GM04503 (cell line): ENCODE measurements around the gene LRRIQ1.
"Not testable (repeated sequence)": the region's sequence is repeated elsewhere in the genome, so short reads cannot be mapped to it uniquely, and the experiment has no call there.

Source experiments
- DNase-seq: peaks from one replicate; pipeline ENCODE4 v3.0.0-alpha.2; 2012; ENCODE audit warnings: low read depth

LRRIQ1 gene

DNA sequence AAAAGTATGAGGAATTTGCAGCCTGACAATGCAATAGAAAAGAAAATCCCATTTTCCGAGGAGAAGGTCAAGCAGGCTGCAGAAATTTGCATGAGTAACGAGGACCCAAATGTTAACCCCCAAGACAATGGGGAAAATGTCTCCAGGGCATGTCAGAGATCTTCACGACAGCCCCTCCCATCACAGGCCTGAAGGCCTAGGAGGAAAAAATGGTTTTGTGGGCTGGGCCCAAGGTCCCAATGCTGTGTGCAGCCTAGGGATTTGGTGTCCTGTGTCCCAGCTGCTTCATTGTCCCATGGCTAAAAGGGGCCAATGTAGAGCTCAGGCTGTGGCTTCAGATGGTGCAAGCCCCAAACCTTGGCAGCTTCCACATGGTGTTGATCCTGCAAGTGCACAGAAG lies 167.7 kb downstream of the LRRIQ1 start:
- DNase-seq, result not testable (repeated sequence)

DNA sequence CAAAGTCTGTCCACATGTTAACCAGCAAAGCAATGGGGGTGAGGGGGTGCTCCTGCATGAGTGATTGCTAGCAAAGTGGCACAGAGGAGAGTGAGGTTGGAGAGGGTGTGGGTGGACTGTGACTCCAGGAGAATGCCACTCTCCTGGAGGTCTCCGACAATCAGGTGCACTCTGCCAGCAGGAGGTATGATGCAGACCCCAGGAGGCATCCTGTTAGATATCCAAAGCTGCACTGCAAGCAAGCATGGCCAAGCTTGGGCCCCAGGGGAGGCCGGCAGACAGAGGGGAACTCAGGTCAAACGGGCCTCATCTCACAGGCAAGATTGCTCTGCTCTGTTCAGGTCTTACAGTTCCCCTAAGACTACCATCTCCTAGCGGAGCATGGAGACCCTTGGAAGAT lies 170.4 kb downstream of the LRRIQ1 start:
- no peak for DNase-seq

DNA sequence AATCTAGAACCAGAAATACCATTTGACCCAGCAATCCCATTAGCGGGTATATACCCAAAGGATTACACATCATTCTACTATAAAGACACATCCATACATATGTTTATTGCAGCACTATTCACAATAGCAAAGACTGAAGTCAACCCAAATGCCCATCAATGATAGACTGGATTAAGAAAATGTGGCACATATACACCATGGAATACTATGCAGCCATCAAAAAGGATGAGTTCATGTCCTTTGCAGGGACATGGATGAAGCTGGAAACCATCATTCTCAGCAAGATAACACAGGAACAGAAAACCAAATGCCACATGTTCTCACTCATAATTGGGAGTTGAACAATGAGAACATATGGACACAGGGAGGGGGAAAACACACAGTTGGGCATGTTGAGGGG lies 188.2 kb downstream of the LRRIQ1 start:
- not testable (repeated sequence) for DNase-seq

GRCh38 chr12:85225501-85225900 lies 189.3 kb downstream of the LRRIQ1 start:
- DNase-seq, result no peak

GRCh38 chr12:85237327-85237726 lies 201.2 kb downstream of the LRRIQ1 start:
- DNase-seq, result no peak

- DNase-seq, result no peak
Observed at GRCh38 chr12:85244561-85244960, 208.4 kb downstream of the LRRIQ1 start.

DNA sequence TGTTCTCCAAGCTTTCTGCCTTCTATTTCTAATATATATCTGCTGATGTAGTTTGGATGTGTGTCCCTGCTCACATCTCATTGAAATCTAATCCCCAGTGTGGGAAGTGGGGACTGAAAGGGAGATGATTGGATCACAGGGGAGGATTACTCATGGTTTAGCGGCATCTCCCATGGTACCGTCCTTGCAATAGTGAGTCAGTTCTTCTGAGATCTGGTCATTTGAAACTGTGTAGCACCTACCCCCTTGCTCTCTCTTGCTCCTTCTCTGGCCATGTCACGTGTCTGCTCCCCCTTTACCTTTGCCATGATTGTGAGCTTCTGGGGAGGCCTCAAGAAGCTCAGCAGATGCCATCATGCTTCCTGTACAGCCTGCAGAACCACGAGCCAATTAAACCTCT lies 217.7 kb downstream of the LRRIQ1 start:
- DNase-seq, result no peak

GRCh38 chr12:85257671-85258070 lies 221.5 kb downstream of the LRRIQ1 start:
- DNase-seq, result no peak

- DNase-seq, result no peak
Observed at GRCh38 chr12:85260447-85260846, 224.3 kb downstream of the LRRIQ1 start.

- no peak for DNase-seq
Observed at GRCh38 chr12:85260896-85261295, 224.7 kb downstream of the LRRIQ1 start.

DNA sequence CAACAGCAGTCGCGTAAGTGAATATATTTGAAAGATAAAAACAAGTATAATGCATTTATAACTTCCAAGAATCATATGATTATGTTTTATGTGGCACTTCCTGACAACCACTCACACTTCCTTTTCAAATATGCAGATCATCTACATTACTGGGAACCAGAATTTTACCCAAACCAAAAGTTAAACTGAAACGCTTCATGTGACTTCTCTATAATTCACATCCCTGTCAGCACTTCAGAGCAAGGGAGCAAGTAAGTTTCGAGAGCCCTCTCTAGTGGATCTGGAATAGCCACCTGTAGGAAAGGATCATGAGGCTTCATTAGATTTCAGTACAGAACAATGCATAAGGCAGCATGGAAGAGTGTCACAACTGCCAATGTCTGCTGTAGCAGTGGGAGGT lies 230.2 kb downstream of the LRRIQ1 start:
- no peak for DNase-seq

DNA sequence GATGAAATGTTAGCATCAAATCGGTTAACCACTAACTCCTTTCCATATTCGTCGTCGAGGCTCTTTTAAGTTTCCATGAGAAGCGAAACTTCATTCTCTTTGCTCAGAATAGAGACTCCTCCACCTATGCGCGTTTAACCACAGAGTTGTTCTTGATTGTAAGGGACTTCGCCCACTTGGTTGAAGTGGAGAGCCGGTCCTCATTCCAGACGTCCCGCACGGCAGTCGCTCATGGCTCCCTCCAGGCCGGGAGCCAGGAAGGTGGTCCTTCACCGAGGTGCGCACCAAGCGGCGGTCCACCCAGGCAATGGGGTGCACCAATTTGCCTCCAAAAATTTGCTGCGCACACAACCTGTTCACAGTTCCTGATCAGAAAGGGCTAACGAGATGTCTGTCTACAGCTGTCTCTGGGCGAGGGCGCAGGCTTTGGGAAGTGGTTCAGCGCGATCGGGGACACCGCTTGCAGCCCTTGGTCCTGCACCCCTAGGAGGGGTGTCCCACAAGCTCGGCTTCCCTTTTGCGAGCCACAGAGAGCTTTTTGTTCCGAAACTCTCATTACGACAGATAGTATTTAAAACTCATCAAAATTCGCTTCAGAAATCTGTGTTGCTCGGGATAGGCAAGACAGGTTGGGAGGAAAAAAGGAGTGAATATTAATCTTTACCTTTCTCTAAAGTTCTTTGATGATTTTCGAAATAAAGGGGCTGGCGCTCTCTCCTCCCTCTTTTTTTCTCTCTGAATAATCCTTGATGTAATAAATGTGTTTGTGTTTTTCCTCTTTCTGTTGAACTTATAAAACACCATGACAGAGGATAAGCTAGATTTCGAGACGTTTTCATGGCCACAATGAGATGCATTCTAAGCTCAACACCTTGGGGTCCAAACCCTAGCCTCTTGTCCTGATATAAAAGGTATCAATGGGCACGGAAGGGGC lies 237.5 kb downstream of the LRRIQ1 start:
- no peak for DNase-seq

DNA sequence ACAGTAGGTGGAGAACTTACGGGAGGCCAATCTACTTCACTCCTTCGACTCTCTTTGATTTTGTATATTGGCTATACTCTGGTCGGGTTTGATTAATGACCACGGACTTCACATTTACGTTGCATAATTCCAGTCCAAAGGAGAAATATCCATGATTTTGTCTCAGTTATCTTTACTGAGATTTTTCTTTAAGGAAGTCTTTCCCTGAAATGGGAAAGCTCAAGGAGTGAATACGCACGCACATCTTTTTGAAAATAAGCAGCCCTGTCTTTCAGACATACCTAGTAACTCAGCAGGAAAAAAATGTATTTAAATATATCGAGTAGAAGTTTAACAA lies 238.1 kb downstream of the LRRIQ1 start:
- no peak for DNase-seq

GRCh38 chr12:85275374-85275773 lies 239.2 kb downstream of the LRRIQ1 start:
- no peak for DNase-seq

DNA sequence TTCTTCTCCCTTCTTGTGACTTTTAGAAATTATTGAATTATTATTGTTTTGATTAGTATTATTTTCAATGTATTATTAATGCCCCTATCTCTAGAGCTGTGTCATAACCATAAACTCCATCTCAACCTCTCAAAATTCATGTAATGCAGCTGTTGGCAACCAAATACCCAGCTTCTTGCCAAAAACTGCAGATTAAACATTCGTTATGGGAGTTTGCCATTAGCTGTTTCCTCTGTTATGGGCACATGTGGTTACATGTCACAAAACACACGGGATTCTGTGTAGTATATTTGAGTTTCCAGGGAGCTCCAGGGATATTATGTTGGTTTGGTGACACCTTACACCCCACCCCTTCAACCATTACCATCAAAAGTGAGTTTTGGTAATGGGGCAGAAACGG lies 241.0 kb downstream of the LRRIQ1 start:
- DNase-seq, result no peak

DNA sequence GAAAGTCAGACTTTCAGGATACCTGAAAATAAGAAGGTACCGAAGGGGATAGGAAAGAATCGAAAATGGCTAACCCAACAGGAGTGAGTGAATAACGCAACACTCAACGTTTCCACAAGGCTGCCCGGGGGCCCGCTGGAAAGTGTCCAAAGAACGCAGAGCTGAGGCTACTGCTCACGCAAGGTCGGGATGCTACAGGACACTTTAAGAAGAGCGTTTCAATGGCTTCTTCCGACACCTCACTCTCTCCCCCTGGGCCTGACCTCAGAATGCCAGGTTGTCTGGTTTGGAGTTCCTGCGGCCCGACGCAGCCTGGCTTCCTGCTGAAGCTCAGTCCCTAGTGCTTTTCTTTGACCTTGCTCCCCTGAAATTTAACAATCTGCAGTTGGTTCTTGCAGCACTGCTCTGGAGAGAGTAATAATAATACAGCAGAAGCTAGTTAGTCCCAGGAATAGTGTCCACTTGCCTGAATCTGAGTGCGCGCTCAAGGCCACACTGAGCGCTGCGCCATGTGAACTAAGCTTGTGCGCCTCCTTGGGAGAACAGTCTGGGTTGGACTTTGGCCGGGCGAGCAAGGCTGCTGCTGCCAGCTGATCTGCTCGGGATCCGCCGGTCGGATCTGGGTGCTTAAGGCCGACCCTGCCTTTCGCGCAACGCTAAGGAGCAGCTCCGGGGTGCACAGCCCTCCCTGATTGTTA lies 241.9 kb downstream of the LRRIQ1 start:
- no peak for DNase-seq

DNA sequence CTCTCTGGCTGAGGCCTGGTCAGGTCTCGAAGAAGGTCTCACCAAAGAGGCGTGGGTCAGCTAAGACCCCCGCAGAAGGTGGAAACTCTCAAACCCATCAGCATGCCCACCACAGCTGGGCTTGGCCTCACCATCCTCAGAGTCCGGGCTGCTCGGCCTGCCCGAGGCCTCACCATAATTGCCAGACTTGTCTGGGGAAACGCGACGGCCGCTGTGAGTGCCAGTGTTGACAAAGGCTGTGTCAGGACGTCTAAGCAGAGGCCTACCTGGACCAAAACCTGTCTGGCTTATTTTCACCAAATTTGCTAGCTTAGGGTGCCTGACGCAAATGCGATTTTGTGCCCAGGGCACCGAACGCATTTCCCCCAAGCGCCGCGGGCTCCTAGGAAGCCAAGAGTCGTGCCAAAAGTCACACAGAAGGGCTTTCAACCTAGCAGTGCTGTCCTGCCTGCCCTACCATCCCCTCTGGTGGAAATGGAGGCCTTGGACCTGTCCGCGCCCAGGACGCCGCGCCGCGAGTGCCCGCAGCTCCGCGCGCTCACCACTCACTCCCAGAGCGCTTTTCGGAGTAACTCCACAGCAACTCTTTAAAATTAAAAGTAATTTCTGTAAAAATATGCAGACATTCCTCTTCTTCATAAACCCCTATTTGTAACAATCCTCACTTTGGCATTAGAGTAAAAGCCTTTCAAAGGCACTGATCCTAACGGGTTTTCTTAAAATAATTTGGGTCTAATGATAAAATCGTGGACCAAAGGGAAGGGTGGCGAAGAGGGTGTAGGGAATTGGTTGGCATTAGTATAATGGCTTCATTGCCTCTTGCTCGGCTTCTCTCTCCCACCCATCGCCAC lies 242.7 kb downstream of the LRRIQ1 start:
- no peak for DNase-seq

DNA sequence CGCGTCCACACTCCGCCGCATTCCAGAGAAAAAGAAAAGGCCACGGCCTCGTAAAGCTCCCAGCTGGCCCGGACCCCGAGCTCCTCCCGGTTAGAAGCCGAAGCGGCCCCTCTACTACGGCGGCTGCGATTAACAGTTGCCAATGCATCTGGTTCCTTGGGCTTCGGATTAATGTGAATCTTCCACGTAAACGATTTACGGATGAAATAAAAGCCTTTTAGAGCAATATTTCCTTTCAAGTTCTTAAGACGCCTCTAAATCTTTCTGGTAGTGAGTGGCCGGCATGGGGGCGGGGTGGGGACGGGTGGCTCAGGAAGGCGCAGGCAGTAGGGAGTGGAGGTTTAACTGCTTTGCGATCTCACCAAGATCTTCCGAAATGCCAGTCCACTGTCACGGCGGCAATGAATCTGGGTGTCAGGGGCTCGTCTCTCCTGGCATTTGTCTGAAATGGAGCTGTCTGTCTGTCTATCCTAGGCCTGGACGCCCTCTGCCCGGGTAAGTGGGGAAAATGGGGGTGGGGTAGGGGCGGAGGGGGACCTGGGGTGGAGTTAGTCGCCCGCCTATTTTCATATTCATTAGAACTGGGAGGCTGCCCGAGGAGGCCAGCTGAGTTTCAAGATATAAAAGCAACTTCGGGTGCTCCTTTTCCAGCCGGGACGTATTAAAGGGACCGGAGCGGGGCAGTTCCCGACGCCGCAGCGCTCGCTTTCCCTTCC lies 243.5 kb downstream of the LRRIQ1 start:
- no peak for DNase-seq

DNA sequence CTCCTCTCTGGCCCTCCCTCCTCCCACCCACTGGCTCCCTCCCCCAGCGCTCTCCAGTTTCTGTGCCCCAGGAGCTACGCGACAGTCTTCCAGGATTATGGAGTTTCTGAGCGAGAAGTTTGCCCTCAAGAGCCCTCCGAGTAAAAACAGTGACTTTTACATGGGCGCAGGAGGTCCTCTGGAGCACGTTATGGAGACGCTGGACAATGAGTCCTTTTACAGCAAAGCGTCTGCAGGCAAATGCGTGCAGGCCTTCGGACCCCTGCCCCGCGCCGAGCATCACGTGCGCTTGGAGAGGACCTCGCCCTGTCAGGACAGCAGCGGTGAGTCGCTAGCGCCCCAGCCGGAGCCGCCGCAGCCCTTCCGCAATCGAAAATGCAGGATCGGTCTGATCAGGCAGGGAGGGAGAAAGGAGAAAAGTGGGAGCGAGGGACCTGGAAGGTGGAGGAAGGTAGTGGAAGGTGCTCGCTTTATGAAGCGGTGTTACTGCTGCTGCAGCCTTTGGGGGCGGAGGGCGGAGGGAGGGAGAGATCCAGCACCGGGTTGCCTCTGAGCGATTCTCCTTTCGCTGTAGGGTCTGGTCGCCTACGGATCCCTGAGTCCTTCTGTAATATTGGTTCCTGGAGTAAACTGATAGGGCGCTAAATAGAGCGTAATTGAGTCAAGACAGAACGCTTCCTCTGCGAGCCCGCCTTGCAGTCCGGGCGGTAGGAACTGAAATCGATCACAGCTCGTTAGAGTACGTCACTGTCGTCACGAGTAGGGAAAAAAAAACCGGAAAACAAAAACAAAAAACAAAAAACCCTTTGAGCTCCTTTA lies 244.2 kb downstream of the LRRIQ1 start, which contains the start of gene ALX1:
Gene ALX1, plus strand, starts transcription at position 56 of the 819 bp plus-strand sequence. Its CDS starts 42 bp downstream, at position 98.
- no peak for DNase-seq

GRCh38 chr12:85280984-85281630 lies 245.0 kb downstream of the LRRIQ1 start:
- no peak for DNase-seq
